ENCODE measurements around the gene TMTC1. TPM values are rescaled to one million over a fixed set of nuclear protein-coding genes. Genes with fewer than 3 reads are reported as not detected.

TMTC1 gene
- total RNA-seq, 2 experiments from 2014 or later, result not detected

DNA sequence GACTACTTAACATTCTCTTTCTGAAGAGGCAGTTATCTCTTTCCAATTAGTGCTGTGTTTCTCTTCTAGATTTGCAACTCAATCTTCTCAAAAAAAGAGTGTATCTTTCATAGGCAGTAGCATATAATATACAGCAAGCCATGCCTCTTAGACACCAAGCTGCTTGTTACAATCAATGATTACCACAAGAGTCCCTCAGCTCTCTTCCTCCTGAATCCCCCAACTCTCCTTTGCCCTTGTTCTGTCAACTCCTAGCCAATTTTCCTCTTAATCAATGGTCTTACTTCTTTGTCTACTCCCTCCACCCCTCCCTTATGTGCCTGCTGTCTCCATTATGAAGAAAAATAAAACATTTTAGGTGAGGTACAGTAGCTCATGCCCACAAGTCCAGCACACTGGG, 2.6 kb downstream of the TMTC1 start:
- DNase-seq, result no peak
- Histone ChIP-seq H3K36me3 (ENCODE audit: insufficient read depth, low read length) (no peaks in the 10 kb centered on the region), H3K4me3 (ENCODE audit: low read length) (no peak overlapping the region), H3K27me3 (ENCODE audit: control insufficient read depth in 1 of 2, insufficient read depth in 2 of 2, low read length in 2 of 2) (peaks cover 27 to 43% of the 10 kb centered on the region in 2 experiments), H3K4me1 (ENCODE audit: insufficient read depth, low read length) (no peaks in the 10 kb centered on the region), H3K27ac (ENCODE audit: low read depth in 1 of 2, low read length in 2 of 2) (no peak overlapping the region), H3K9me3 (ENCODE audit: control insufficient read depth in 1 of 2, insufficient read depth in 1 of 2, low read length in 2 of 2) (peaks cover 5 to 16% of the 10 kb centered on the region in 2 experiments)
- no peak for ATAC-seq (ENCODE audit: poor library complexity)
- Mint-ChIP-seq H3K36me3 (ENCODE audit: low read depth) (no peaks in the 10 kb centered on the region), H3K27me3 (peaks cover 39% of the 10 kb centered on the region), H3K4me3 (no peak overlapping the region), H3K9me3 (peaks cover 11% of the 10 kb centered on the region), H3K4me1 (ENCODE audit: low read depth) (no peaks in the 10 kb centered on the region), H3K27ac (no peak overlapping the region)
- TF ChIP-seq CTCF (IDR thresholded peaks at IDR 0.05), result no peak
- intact Hi-C loops (cut with DNase I, micrococcal nuclease), result no loop called here
- CTCF ChIA-PET, result no interaction called here
- POLR2A ChIA-PET, result no interaction called here

- no peak for TF ChIP-seq CTCF (IDR thresholded peaks at IDR 0.05)
- peaks cover 17% of the 10 kb centered on the region for H3K9me3 Mint-ChIP-seq
- H3K36me3 ChIP-seq (ENCODE audit: insufficient read depth, low read length), result no peaks in the 10 kb centered on the region
- H3K27me3 Mint-ChIP-seq, result peaks cover 27% of the 10 kb centered on the region
- DNase-seq, result no peak
- H3K27me3 ChIP-seq (ENCODE audit: control insufficient read depth in 1 of 2, insufficient read depth in 2 of 2, low read length in 2 of 2), result peaks cover 18 to 36% of the 10 kb centered on the region in 2 experiments
- no peaks in the 10 kb centered on the region for H3K4me1 ChIP-seq (ENCODE audit: insufficient read depth, low read length)
- CTCF ChIA-PET, result no interaction called here
- POLR2A ChIA-PET, result no interaction called here
- no peaks in the 10 kb centered on the region for H3K4me1 Mint-ChIP-seq (ENCODE audit: low read depth)
- no peak overlapping the region for H3K4me3 ChIP-seq (ENCODE audit: low read length)
- ATAC-seq (ENCODE audit: poor library complexity), result no peak
- H3K27ac Mint-ChIP-seq, result no peak overlapping the region
- intact Hi-C loops (cut with DNase I, micrococcal nuclease), result no loop called here
- H3K27ac ChIP-seq (ENCODE audit: low read depth in 1 of 2, low read length in 2 of 2), result no peak overlapping the region
- H3K9me3 ChIP-seq (ENCODE audit: control insufficient read depth in 1 of 2, insufficient read depth in 1 of 2, low read length in 2 of 2), result peaks cover 11 to 13% of the 10 kb centered on the region in 2 experiments
- H3K36me3 Mint-ChIP-seq (ENCODE audit: low read depth), result no peaks in the 10 kb centered on the region
- no peak overlapping the region for H3K4me3 Mint-ChIP-seq
These were observed 3.7 kb downstream of the TMTC1 start for GRCh38 chr12:29780084-29780483.

GRCh38 chr12:29778531-29778930, 5.2 kb downstream of the TMTC1 start:
- H3K4me3 ChIP-seq (ENCODE audit: low read length), result no peak overlapping the region
- no peaks in the 10 kb centered on the region for H3K4me1 ChIP-seq (ENCODE audit: insufficient read depth, low read length)
- H3K27me3 ChIP-seq (ENCODE audit: control insufficient read depth in 1 of 2, insufficient read depth in 2 of 2, low read length in 2 of 2), result peaks cover 13 to 28% of the 10 kb centered on the region in 2 experiments
- ATAC-seq (ENCODE audit: poor library complexity), result no peak
- H3K36me3 ChIP-seq (ENCODE audit: insufficient read depth, low read length), result no peaks in the 10 kb centered on the region
- Mint-ChIP-seq H3K9me3 (peaks cover 27% of the 10 kb centered on the region), H3K27me3 (peaks cover 26% of the 10 kb centered on the region), H3K4me3 (no peak overlapping the region), H3K27ac (no peak overlapping the region), H3K4me1 (ENCODE audit: low read depth) (no peaks in the 10 kb centered on the region), H3K36me3 (ENCODE audit: low read depth) (no peaks in the 10 kb centered on the region)
- ChIA-PET POLR2A (no interaction called here), CTCF (no interaction called here)
- peaks cover 7 to 19% of the 10 kb centered on the region in 2 experiments for H3K9me3 ChIP-seq (ENCODE audit: control insufficient read depth in 1 of 2, insufficient read depth in 1 of 2, low read length in 2 of 2)
- no peak overlapping the region for H3K27ac ChIP-seq (ENCODE audit: low read depth in 1 of 2, low read length in 2 of 2)
- TF ChIP-seq CTCF (IDR thresholded peaks at IDR 0.05), result no peak
- no peak for DNase-seq
- intact Hi-C loops (cut with DNase I, micrococcal nuclease), result no loop called here

Data from CD4-positive, alpha-beta T cell (primary cell).